B cell (primary cell): Measurements from ENCODE around the gene TAPBP. TPM values are rescaled to one million over a fixed set of nuclear protein-coding genes. Genes with fewer than 3 reads are reported as not detected.

Source experiments
- ATAC-seq: fragments of 200-7000 bp; cut with Tn5 transposase; one replicate; pipeline ENCODE4 v1.10.0; 2021; ENCODE audit warnings: low read depth, mild to moderate bottlenecking, moderate number of reproducible peaks, moderate library complexity
- CTCF ChIA-PET: fragments of 350-600 bp; sonication (Branson Sonifier 250); formaldehyde crosslinking; loops from one replicate; lab custom pipeline; 2021; ENCODE audit warnings: antibody characterized with exemption, inconsistent platforms; lab: Charles Lee
- POLR2A ChIA-PET: fragments of 350-600 bp; sonication (Branson Sonifier 250); formaldehyde crosslinking; loops from one replicate; lab custom pipeline; 2021; ENCODE audit warnings: antibody characterized with exemption; lab: Charles Lee
- DNase-seq: peaks from one replicate; pipeline ENCODE4 v3.0.0; 2013
- H2AFZ ChIP-seq: 2 replicates; pipeline ENCODE4 v1.6.1; 2012; ENCODE audit warnings: mild to moderate bottlenecking, low read depth, low read length; ENCODE audit not compliant: insufficient read depth, poor library complexity, severe bottlenecking
- H3K27ac ChIP-seq, 2 donors: 1 replicate in 1 of 2; 2 replicates in 1 of 2; pipeline ENCODE4 v1.5.1; 2012 to 2013; ENCODE audit warnings: low read length in 2 of 2, mild to moderate bottlenecking in 2 of 2, moderate library complexity in 1 of 2
- H3K27me3 ChIP-seq, 4 experiments: fragments of 200-600 bp in 1 of 4; sonication (generic) in 1 of 4; replicated peaks in 1 of 4; 1 replicate in 2 of 4; 2 replicates in 2 of 4; pipeline versions ENCODE4 v1.6.1 to v1.7.0; 2013 to 2016; ENCODE audit warnings: low read length in 3 of 4, mild to moderate bottlenecking in 2 of 4, mixed read lengths in 1 of 4, moderate library complexity in 1 of 4; ENCODE audit not compliant: insufficient read depth in 4 of 4, control insufficient read depth in 3 of 4; ENCODE audit errors: control extremely low read depth in 1 of 4
- H3K36me3 ChIP-seq, 2 experiments: replicated peaks in 1 of 2; 1 replicate in 1 of 2; 2 replicates in 1 of 2; pipeline versions ENCODE4 v1.6.1 to v1.7.1; 2013; ENCODE audit warnings: low read length in 1 of 2; ENCODE audit not compliant: insufficient read depth in 2 of 2, control insufficient read depth in 1 of 2; ENCODE audit errors: control extremely low read depth in 1 of 2, extremely low read depth in 1 of 2
- H3K4me1 ChIP-seq, 2 donors: fragments of 200-600 bp in 1 of 2; sonication (generic) in 1 of 2; 1 replicate in 1 of 2; 2 replicates in 1 of 2; pipeline versions ENCODE4 v1.5.1 to v1.6.1; 2013 to 2017; ENCODE audit warnings: low read length in 2 of 2; ENCODE audit not compliant: control insufficient read depth in 2 of 2, insufficient read depth in 2 of 2
- H3K4me2 ChIP-seq: replicated peaks from 2 replicates; pipeline ENCODE3; 2012; ENCODE audit warnings: mild to moderate bottlenecking, low read depth, low read length; ENCODE audit not compliant: poor library complexity, severe bottlenecking
- H3K4me3 ChIP-seq, 5 experiments: fragments of 200-600 bp in 1 of 5; sonication (generic) in 1 of 5; 1 replicate in 3 of 5; 2 replicates in 2 of 5; pipeline versions ENCODE4 v1.5.1 to v1.7.0; 2011 to 2016; ENCODE audit warnings: low read length in 4 of 5, mild to moderate bottlenecking in 4 of 5, low read depth in 2 of 5, control low read depth in 1 of 5, moderate library complexity in 1 of 5; ENCODE audit not compliant: insufficient read depth in 1 of 5; ENCODE audit errors: control extremely low read depth in 1 of 5, extremely low read depth in 1 of 5
- H3K79me2 ChIP-seq: fragments of 200-600 bp; sonication (generic); one replicate; pipeline ENCODE4 v1.6.0; 2016; ENCODE audit warnings: low read length; ENCODE audit not compliant: control insufficient read depth, insufficient read depth
- H3K9ac ChIP-seq: fragments of 200-600 bp; sonication (generic); 2 replicates; pipeline ENCODE4 v1.6.1; 2017; ENCODE audit warnings: mild to moderate bottlenecking, low read length, moderate library complexity
- H3K9me3 ChIP-seq, 3 donors: one replicate each; pipeline versions ENCODE4 v1.6.1 to v1.7.1; 2013; ENCODE audit warnings: low read length in 2 of 3; ENCODE audit not compliant: control insufficient read depth in 2 of 3, insufficient read depth in 1 of 3; ENCODE audit errors: control extremely low read depth in 1 of 3
- H4K20me1 ChIP-seq: 2 replicates; pipeline ENCODE4 v1.6.0; 2012; ENCODE audit warnings: mild to moderate bottlenecking, low read length; ENCODE audit not compliant: insufficient read depth, control insufficient read depth, poor library complexity, severe bottlenecking
- H3K27ac Mint-ChIP-seq: one replicate; pipeline ENCODE4 v1.8.0; 2021; ENCODE audit warnings: mixed read lengths
- H3K27me3 Mint-ChIP-seq: one replicate; pipeline ENCODE4 v1.8.0; 2021; ENCODE audit warnings: mixed read lengths
- H3K4me1 Mint-ChIP-seq: one replicate; pipeline ENCODE4 v1.8.0; 2021; ENCODE audit warnings: mixed read lengths
- H3K4me3 Mint-ChIP-seq: one replicate; pipeline ENCODE4 v1.8.0; 2021; ENCODE audit warnings: mixed read lengths
- H3K9me3 Mint-ChIP-seq: one replicate; pipeline ENCODE4 v1.8.0; 2022; ENCODE audit warnings: mixed read lengths; ENCODE audit not compliant: insufficient read depth
- CTCF ChIP-seq: fragments of 200-600 bp; IDR thresholded peaks from one replicate; pipeline ENCODE4 v1.8.0; 2022; ENCODE audit warnings: antibody characterized with exemption, mild to moderate bottlenecking
- EZH2 ChIP-seq: IDR thresholded peaks from 2 replicates; pipeline ENCODE4 v1.6.1; 2012; ENCODE audit warnings: borderline replicate concordance, low read depth, mild to moderate bottlenecking, moderate library complexity, low read length; ENCODE audit not compliant: insufficient read depth, poor library complexity, severe bottlenecking
- WGBS: methylation state at CpG from one replicate; pipeline ENCODE4 v1.1.5; 2013; ENCODE audit warnings: missing lambda C conversion rate; ENCODE audit not compliant: insufficient coverage; 5-methylcytosine and 5-hydroxymethylcytosine counted together
- intact Hi-C: fragments of 100-400 bp; cut with micrococcal nuclease; formaldehyde crosslinking; loops from one replicate; pipeline ENCODE4 v1.10.0; 2022
- polyA plus RNA-seq: library from polyadenylated mRNA; depleted of rRNA; stranded (reverse); fragments of >200 nt; gene quantifications from 2 replicates; pipeline ENCODE4 v1.2.3, GENCODE V29; 2012
- total RNA-seq, 2 donors: library from RNA; stranded (reverse); fragments of 120-200 nt in 1 of 2; gene quantifications; 1 replicate in 1 of 2; 2 replicates in 1 of 2; pipeline versions ENCODE4 v1.2.3 to v1.2.4, GENCODE V29; 2013 to 2022

The TAPBP gene
- total and polyA plus RNA-seq, 2 donors (not counting 1 experiment from before 2014, with no cell fraction given) = 302 to 310 TPM

GRCh38 chr6:33296797-33297405 is 17.0 kb downstream of the TAPBP start:
- Histone ChIP-seq H3K27ac (peak overlapping the region; percentile 60 to 91), H3K79me2 (peaks cover 13% of the 10 kb centered on the region), H4K20me1 (peaks cover 20% of the 10 kb centered on the region), H3K4me3 (peak overlapping the region in 3 of 5 experiments; percentile 79 to 96 (median 94)), H3K9me3 (no peaks in the 10 kb centered on the region), H2AFZ (no peak overlapping the region), H3K9ac (peak overlapping the region; percentile 84), H3K27me3 (no peaks in the 10 kb centered on the region), H3K4me2 (peak overlapping the region; percentile 93), H3K36me3 (peaks cover 0 to 57% of the 10 kb centered on the region in 2 experiments), H3K4me1 (peaks cover 12 to 21% of the 10 kb centered on the region in 2 donors)
- ChIA-PET POLR2A (interaction anchor here (1.6 to 3.3 kb wide), 5 partner anchors 8 to 25 kb away, joined by 4 to 21 read pairs (median 12); partner anchors contain the start of genes B3GALT4, RPS18, TAPBP and VPS52), CTCF (interaction anchor here (1.0 to 3.6 kb wide), 4 partner anchors 16 to 47 kb away, joined by 3 to 32 read pairs (median 4); partner anchors contain the start of genes B3GALT4, RPS18 and VPS52)
- intact Hi-C loops = no loop called here
- peak overlapping the region; percentile 88 for H3K27ac Mint-ChIP-seq
- TF ChIP-seq CTCF = no peak
- DNase-seq (no peak), ATAC-seq (no peak)
- peaks cover 33% of the 10 kb centered on the region for H3K4me1 Mint-ChIP-seq
- H3K9me3 Mint-ChIP-seq = no peaks in the 10 kb centered on the region
- peak overlapping the region; percentile 99 for H3K4me3 Mint-ChIP-seq
- 86% methylated on average over 5 of the region's 12 CpGs for WGBS
- no peaks in the 10 kb centered on the region for H3K27me3 Mint-ChIP-seq

GRCh38 chr6:33295621-33296369 is 18.1 kb downstream of the TAPBP start:
- 95% methylated on average over 9 of the region's 15 CpGs for WGBS
- no peak for DNase-seq
- H3K27ac Mint-ChIP-seq = peak overlapping the region; percentile 47
- Histone ChIP-seq H3K27me3 (no peaks in the 10 kb centered on the region), H3K4me3 (no peak overlapping the region), H3K79me2 (peaks cover 13% of the 10 kb centered on the region), H3K36me3 (peaks cover 0 to 60% of the 10 kb centered on the region in 2 experiments), H3K27ac (no peak overlapping the region), H2AFZ (no peak overlapping the region), H4K20me1 (peaks cover 20% of the 10 kb centered on the region), H3K9me3 (no peaks in the 10 kb centered on the region), H3K4me1 (peaks cover 12 to 22% of the 10 kb centered on the region in 2 donors), H3K4me2 (no peak overlapping the region), H3K9ac (no peak overlapping the region)
- H3K4me1 Mint-ChIP-seq = peaks cover 33% of the 10 kb centered on the region
- H3K9me3 Mint-ChIP-seq = no peaks in the 10 kb centered on the region
- peak overlapping the region; percentile 46 for H3K4me3 Mint-ChIP-seq
- ATAC-seq = no peak
- POLR2A ChIA-PET = no interaction called here
- CTCF ChIA-PET = interaction anchor here (0.9 to 1.8 kb wide), 3 partner anchors 18 to 49 kb away, joined by 3 to 4 read pairs (median 4); partner anchors contain the start of gene B3GALT4
- intact Hi-C loops = no loop called here
- no peaks in the 10 kb centered on the region for H3K27me3 Mint-ChIP-seq
- TF ChIP-seq CTCF (no peak), EZH2 (no peak)
